H9 (cell line): ENCODE measurements around the gene CCDC186. TPM values are rescaled to one million over a fixed set of nuclear protein-coding genes. Genes with fewer than 3 reads are reported as not detected.

Source experiments
- DNase-seq: peaks from one replicate; pipeline ENCODE4 v3.0.0-alpha.2; 2017
- H2AFZ ChIP-seq: one replicate; pipeline ENCODE4 v1.6.1; 2013; ENCODE audit warnings: mild to moderate bottlenecking, low read length, control low read depth, moderate library complexity
- H2AK5ac ChIP-seq: 2 replicates; pipeline ENCODE4 v1.6.1; 2013; ENCODE audit warnings: low read length, control low read depth, mixed read lengths; ENCODE audit not compliant: insufficient read length
- H2BK120ac ChIP-seq: one replicate; pipeline ENCODE4 v1.6.1; 2013; ENCODE audit warnings: low read depth, mild to moderate bottlenecking, low read length, control low read depth, inconsistent platforms; ENCODE audit not compliant: poor library complexity, severe bottlenecking
- H2BK12ac ChIP-seq: 2 replicates; pipeline ENCODE4 v1.6.1; 2013; ENCODE audit warnings: low read length, control low read depth, mixed read lengths, low read depth; ENCODE audit not compliant: insufficient read length
- H2BK15ac ChIP-seq: 2 replicates; pipeline ENCODE4 v1.6.1; 2013; ENCODE audit warnings: low read depth, low read length, control low read depth
- H2BK20ac ChIP-seq: one replicate; pipeline ENCODE4 v1.6.1; 2013; ENCODE audit warnings: low read depth, mild to moderate bottlenecking, low read length, control low read depth, inconsistent platforms; ENCODE audit not compliant: poor library complexity, severe bottlenecking
- H2BK5ac ChIP-seq: 2 replicates; pipeline ENCODE4 v1.6.1; 2013; ENCODE audit warnings: low read length, control low read depth, mixed read lengths; ENCODE audit not compliant: insufficient read length
- H3K14ac ChIP-seq: 2 replicates; pipeline ENCODE4 v1.6.1; 2013; ENCODE audit warnings: low read length, control low read depth; ENCODE audit not compliant: insufficient read depth
- H3K18ac ChIP-seq: 2 replicates; pipeline ENCODE4 v1.6.1; 2013; ENCODE audit warnings: low read depth, mild to moderate bottlenecking, mixed read lengths, low read length, control low read depth; ENCODE audit not compliant: insufficient read length
- H3K23ac ChIP-seq: 2 replicates; pipeline ENCODE4 v1.6.1; 2013; ENCODE audit warnings: low read length, control low read depth, mixed read lengths, low read depth; ENCODE audit not compliant: insufficient read length
- H3K23me2 ChIP-seq: 2 replicates; pipeline ENCODE4 v1.6.1; 2013; ENCODE audit warnings: low read depth, mild to moderate bottlenecking, mixed read lengths, low read length, control low read depth; ENCODE audit not compliant: insufficient read length, poor library complexity, severe bottlenecking
- H3K27ac ChIP-seq: 2 replicates; pipeline ENCODE4 v1.5.1; 2013; ENCODE audit warnings: low read length, control low read depth, mixed read lengths, low read depth; ENCODE audit not compliant: insufficient read length
- H3K27me3 ChIP-seq: 2 replicates; pipeline ENCODE4 v1.6.1; 2013; ENCODE audit warnings: low read length, control low read depth, inconsistent platforms; ENCODE audit not compliant: insufficient read depth
- H3K4ac ChIP-seq: 2 replicates; pipeline ENCODE4 v1.6.1; 2013; ENCODE audit warnings: low read depth, mild to moderate bottlenecking, control low read depth, inconsistent platforms, low read length, moderate library complexity
- H3K4me1 ChIP-seq: 2 replicates; pipeline ENCODE4 v1.6.1; 2013; ENCODE audit warnings: low read length, control low read depth, inconsistent platforms; ENCODE audit not compliant: insufficient read depth
- H3K4me2 ChIP-seq: 2 replicates; pipeline ENCODE4 v1.6.1; 2013; ENCODE audit warnings: low read length, control low read depth, mixed read lengths; ENCODE audit not compliant: insufficient read length, insufficient read depth
- H3K56ac ChIP-seq: 2 replicates; pipeline ENCODE4 v1.6.1; 2013; ENCODE audit warnings: low read depth, mild to moderate bottlenecking, mixed read lengths, low read length, control low read depth; ENCODE audit not compliant: insufficient read length
- H3K79me1 ChIP-seq: 2 replicates; pipeline ENCODE4 v1.6.1; 2013; ENCODE audit warnings: low read depth, mild to moderate bottlenecking, moderate library complexity, low read length, control low read depth, inconsistent platforms; ENCODE audit not compliant: insufficient read depth, poor library complexity, severe bottlenecking
- H3K79me2 ChIP-seq: 2 replicates; pipeline ENCODE4 v1.6.1; 2013; ENCODE audit warnings: low read length, control low read depth, inconsistent platforms; ENCODE audit not compliant: insufficient read depth
- H3K9ac ChIP-seq: 2 replicates; pipeline ENCODE4 v1.6.1; 2013; ENCODE audit warnings: low read length, control low read depth, mixed read lengths; ENCODE audit not compliant: insufficient read length; ENCODE audit errors: extremely low read depth
- H3K9me3 ChIP-seq: one replicate; pipeline ENCODE4 v1.6.1; 2013; ENCODE audit warnings: low read depth, low read length, inconsistent platforms; ENCODE audit not compliant: control insufficient read depth
- H3T11ph ChIP-seq: one replicate; pipeline ENCODE4 v1.6.1; 2013; ENCODE audit warnings: mild to moderate bottlenecking, low read length, control low read depth, inconsistent platforms
- H4K20me1 ChIP-seq: one replicate; pipeline ENCODE4 v1.6.1; 2013; ENCODE audit not compliant: control insufficient read depth, insufficient read length, insufficient read depth
- H4K5ac ChIP-seq: 2 replicates; pipeline ENCODE4 v1.6.1; 2013; ENCODE audit warnings: low read depth, mild to moderate bottlenecking, mixed read lengths, low read length, control low read depth; ENCODE audit not compliant: insufficient read length
- H4K8ac ChIP-seq: replicated peaks from 2 replicates; pipeline ENCODE4 v1.6.1; 2013; ENCODE audit warnings: low read length, control low read depth, mixed read lengths, low read depth; ENCODE audit not compliant: insufficient read length
- H4K91ac ChIP-seq: 2 replicates; pipeline ENCODE4 v1.6.1; 2013; ENCODE audit warnings: low read depth, mild to moderate bottlenecking, moderate library complexity, mixed read lengths, low read length, control low read depth; ENCODE audit not compliant: insufficient read length
- H3K27ac Mint-ChIP-seq, 3 experiments: 2 replicates in 2 of 3; 3 replicates in 1 of 3; pipeline ENCODE4 v1.8.0; 2020 to 2021; ENCODE audit warnings: mixed read lengths in 3 of 3, mild to moderate bottlenecking in 1 of 3, moderate library complexity in 1 of 3
- H3K27me3 Mint-ChIP-seq: 2 replicates; pipeline ENCODE4 v1.8.0; 2021; ENCODE audit warnings: low read depth, mild to moderate bottlenecking, moderate library complexity, mixed read lengths
- H3K36me3 Mint-ChIP-seq, 3 experiments: 2 replicates in 2 of 3; 3 replicates in 1 of 3; pipeline ENCODE4 v1.8.0; 2020 to 2021; ENCODE audit warnings: low read depth in 3 of 3, mixed read lengths in 3 of 3; ENCODE audit not compliant: insufficient read depth in 1 of 3
- H3K4me1 Mint-ChIP-seq, 2 experiments: 2 replicates each; pipeline ENCODE4 v1.8.0; 2020; ENCODE audit warnings: mixed read lengths in 2 of 2
- H3K4me3 Mint-ChIP-seq, 2 experiments: 2 replicates in 1 of 2; 3 replicates in 1 of 2; pipeline ENCODE4 v1.8.0; 2020 to 2021; ENCODE audit warnings: mild to moderate bottlenecking in 2 of 2, mixed read lengths in 2 of 2, moderate library complexity in 1 of 2
- H3K9me3 Mint-ChIP-seq, 2 experiments: 2 replicates in 1 of 2; 3 replicates in 1 of 2; pipeline ENCODE4 v1.8.0; 2020; ENCODE audit warnings: mild to moderate bottlenecking in 2 of 2, mixed read lengths in 2 of 2, moderate library complexity in 1 of 2
- WGBS: extraction: QIAGEN DNeasy Blood & Tissue Kit; methylation state at CpG from one replicate; pipeline ENCODE4 v1.1.7; 2013; ENCODE audit warnings: missing lambda C conversion rate, low lambda C conversion rate, mixed read lengths; ENCODE audit not compliant: insufficient read length; ENCODE audit errors: extremely low coverage; 5-methylcytosine and 5-hydroxymethylcytosine counted together
- total RNA-seq: library from RNA; stranded (reverse); gene quantifications from 2 replicates; pipeline ENCODE4 v1.2.1, GENCODE V29; 2021
- TF ChIP-seq, protein P1 (sequence below): fragments of 200-600 bp; sonication (generic); conservative IDR thresholded peaks from 3 replicates; pipeline ENCODE4 v1.8.0; 2021; ENCODE audit warnings: antibody characterized with exemption, mild to moderate bottlenecking

CCDC186 gene
- total RNA-seq, 1 experiment from 2014 or later = 16.7 TPM

GRCh38 chr10:114096864-114097263 lies 77.1 kb downstream of the CCDC186 start:
- no peak overlapping the region for H3K9ac ChIP-seq
- no peak overlapping the region for H2BK12ac ChIP-seq
- no peak overlapping the region for H3K23ac ChIP-seq
- no peak overlapping the region for H3K4ac ChIP-seq
- no peaks in the 10 kb centered on the region for H3K4me1 ChIP-seq
- Mint-ChIP-seq H3K4me1 (peaks cover 10 to 11% of the 10 kb centered on the region in 2 experiments), H3K4me3 (no peak overlapping the region), H3K27ac (no peak overlapping the region), H3K27me3 (peaks cover 29% of the 10 kb centered on the region), H3K9me3 (peaks cover 3 to 4% of the 10 kb centered on the region in 2 experiments; a peak in 4 of 5 replicates), H3K36me3 (no peaks in the 10 kb centered on the region)
- no peak for DNase-seq
- no peaks in the 10 kb centered on the region for H4K20me1 ChIP-seq
- no peaks in the 10 kb centered on the region for H3K79me2 ChIP-seq
- no peak overlapping the region for H2BK120ac ChIP-seq
- H2BK5ac ChIP-seq = no peak overlapping the region
- H3K4me2 ChIP-seq = no peak overlapping the region
- H3K18ac ChIP-seq = no peak overlapping the region
- no peaks in the 10 kb centered on the region for H3K79me1 ChIP-seq
- H3K23me2 ChIP-seq = peaks cover 7% of the 10 kb centered on the region
- H2AFZ ChIP-seq = no peak overlapping the region
- no peak overlapping the region for H3T11ph ChIP-seq
- H3K56ac ChIP-seq = no peak overlapping the region
- H4K91ac ChIP-seq = no peak overlapping the region
- WGBS = no CpG with 5 or more reads among the region's 3 CpGs
- no peak overlapping the region for H2BK15ac ChIP-seq
- no peak overlapping the region for H3K14ac ChIP-seq
- TF ChIP-seq, protein P1, sequence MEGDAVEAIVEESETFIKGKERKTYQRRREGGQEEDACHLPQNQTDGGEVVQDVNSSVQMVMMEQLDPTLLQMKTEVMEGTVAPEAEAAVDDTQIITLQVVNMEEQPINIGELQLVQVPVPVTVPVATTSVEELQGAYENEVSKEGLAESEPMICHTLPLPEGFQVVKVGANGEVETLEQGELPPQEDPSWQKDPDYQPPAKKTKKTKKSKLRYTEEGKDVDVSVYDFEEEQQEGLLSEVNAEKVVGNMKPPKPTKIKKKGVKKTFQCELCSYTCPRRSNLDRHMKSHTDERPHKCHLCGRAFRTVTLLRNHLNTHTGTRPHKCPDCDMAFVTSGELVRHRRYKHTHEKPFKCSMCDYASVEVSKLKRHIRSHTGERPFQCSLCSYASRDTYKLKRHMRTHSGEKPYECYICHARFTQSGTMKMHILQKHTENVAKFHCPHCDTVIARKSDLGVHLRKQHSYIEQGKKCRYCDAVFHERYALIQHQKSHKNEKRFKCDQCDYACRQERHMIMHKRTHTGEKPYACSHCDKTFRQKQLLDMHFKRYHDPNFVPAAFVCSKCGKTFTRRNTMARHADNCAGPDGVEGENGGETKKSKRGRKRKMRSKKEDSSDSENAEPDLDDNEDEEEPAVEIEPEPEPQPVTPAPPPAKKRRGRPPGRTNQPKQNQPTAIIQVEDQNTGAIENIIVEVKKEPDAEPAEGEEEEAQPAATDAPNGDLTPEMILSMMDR = no peak
- no peak overlapping the region for H4K5ac ChIP-seq
- H3K9me3 ChIP-seq = no peaks in the 10 kb centered on the region
- peaks cover 15% of the 10 kb centered on the region; the same call in 1 of the 2 replicates for H3K27me3 ChIP-seq
- no peak overlapping the region for H2AK5ac ChIP-seq
- H4K8ac ChIP-seq = no peak overlapping the region
- H2BK20ac ChIP-seq = no peak overlapping the region
- no peak overlapping the region for H3K27ac ChIP-seq
